Brain microvascular endothelial cell (primary cell): ENCODE results near the gene SPEG.

Source experiments
- DNase-seq: peaks from one replicate; pipeline ENCODE4 v3.0.0-alpha.2; 2020
- H3K27ac ChIP-seq: fragments of 250-450 bp; sonication (Bioruptor Pico); 2 replicates; pipeline ENCODE4 v1.5.1; 2020; ENCODE audit warnings: mild to moderate bottlenecking, moderate library complexity
- H3K27me3 ChIP-seq: fragments of 250-450 bp; sonication (Bioruptor Pico); replicated peaks from 2 replicates; pipeline ENCODE4 v1.5.1; 2020; ENCODE audit warnings: mild to moderate bottlenecking
- H3K36me3 ChIP-seq: fragments of 250-450 bp; sonication (Bioruptor Pico); replicated peaks from 2 replicates; pipeline ENCODE4 v1.5.1; 2020; ENCODE audit warnings: mild to moderate bottlenecking
- H3K4me3 ChIP-seq: 2 replicates; pipeline ENCODE4 v1.5.1; 2011; ENCODE audit warnings: low read depth, mild to moderate bottlenecking, control low read depth, low read length, moderate library complexity
- in situ Hi-C: cut with HindIII; loops from 2 replicates; pipeline ENCODE4 v1.10.0; 2017; ENCODE audit warnings: low sequenced_read_pairs, low pct_ligation_motif_present
- TF ChIP-seq, protein P1 (sequence below): IDR thresholded peaks from 2 replicates; pipeline ENCODE4 v1.5.1; 2011; ENCODE audit warnings: low read depth, mild to moderate bottlenecking, moderate library complexity, low read length, control low read depth, inconsistent platforms; ENCODE audit errors: missing control alignments

SPEG gene

GRCh38 chr2:219485201-219485580 is 50.5 kb downstream of the SPEG start:
- H3K27ac ChIP-seq, result no peak overlapping the region
- H3K4me3 ChIP-seq, result no peak overlapping the region
- no peaks in the 10 kb centered on the region for H3K36me3 ChIP-seq
- peaks cover 47% of the 10 kb centered on the region for H3K27me3 ChIP-seq
- in situ Hi-C loops, result no loop called here
- DNase-seq, result no peak
- TF ChIP-seq, protein P1, sequence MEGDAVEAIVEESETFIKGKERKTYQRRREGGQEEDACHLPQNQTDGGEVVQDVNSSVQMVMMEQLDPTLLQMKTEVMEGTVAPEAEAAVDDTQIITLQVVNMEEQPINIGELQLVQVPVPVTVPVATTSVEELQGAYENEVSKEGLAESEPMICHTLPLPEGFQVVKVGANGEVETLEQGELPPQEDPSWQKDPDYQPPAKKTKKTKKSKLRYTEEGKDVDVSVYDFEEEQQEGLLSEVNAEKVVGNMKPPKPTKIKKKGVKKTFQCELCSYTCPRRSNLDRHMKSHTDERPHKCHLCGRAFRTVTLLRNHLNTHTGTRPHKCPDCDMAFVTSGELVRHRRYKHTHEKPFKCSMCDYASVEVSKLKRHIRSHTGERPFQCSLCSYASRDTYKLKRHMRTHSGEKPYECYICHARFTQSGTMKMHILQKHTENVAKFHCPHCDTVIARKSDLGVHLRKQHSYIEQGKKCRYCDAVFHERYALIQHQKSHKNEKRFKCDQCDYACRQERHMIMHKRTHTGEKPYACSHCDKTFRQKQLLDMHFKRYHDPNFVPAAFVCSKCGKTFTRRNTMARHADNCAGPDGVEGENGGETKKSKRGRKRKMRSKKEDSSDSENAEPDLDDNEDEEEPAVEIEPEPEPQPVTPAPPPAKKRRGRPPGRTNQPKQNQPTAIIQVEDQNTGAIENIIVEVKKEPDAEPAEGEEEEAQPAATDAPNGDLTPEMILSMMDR, result no peak

GRCh38 chr2:219486380-219486959 is 51.8 kb downstream of the SPEG start:
- in situ Hi-C loops, result no loop called here
- DNase-seq, result no peak
- peaks cover 47% of the 10 kb centered on the region for H3K27me3 ChIP-seq
- H3K27ac ChIP-seq, result no peak overlapping the region
- no peaks in the 10 kb centered on the region for H3K36me3 ChIP-seq
- TF ChIP-seq, protein P1, result no peak
- H3K4me3 ChIP-seq, result no peak overlapping the region

DNA sequence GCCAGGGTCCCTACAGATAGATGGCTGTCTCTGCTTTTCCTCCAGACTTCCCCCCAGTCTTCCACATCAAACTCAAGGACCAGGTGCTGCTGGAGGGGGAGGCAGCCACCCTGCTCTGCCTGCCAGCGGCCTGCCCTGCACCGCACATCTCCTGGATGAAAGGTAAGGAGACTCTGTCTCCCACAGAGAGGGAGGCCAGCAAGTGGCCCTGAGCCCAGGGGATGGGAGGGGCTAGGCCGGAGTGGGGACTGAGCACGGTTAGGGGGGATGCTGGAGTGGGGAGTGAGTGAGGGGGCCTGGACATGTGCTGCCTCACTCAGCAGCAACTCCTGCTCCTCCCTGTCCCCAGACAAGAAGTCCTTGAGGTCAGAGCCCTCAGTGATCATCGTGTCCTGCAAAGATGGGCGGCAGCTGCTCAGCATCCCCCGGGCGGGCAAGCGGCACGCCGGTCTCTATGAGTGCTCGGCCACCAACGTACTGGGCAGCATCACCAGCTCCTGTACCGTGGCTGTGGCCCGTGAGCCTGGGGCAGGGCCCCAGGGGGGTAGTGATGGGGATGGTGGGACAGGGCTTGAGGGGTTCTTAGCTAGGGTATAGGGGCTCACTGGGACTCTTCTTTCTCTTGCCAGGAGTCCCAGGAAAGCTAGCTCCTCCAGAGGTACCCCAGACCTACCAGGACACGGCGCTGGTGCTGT is 53.7 kb downstream of the SPEG start:
- DNase-seq, result no peak
- in situ Hi-C loops, result no loop called here
- H3K27me3 ChIP-seq, result peaks cover 50% of the 10 kb centered on the region
- H3K36me3 ChIP-seq, result no peaks in the 10 kb centered on the region
- TF ChIP-seq, protein P1, result no peak
- H3K27ac ChIP-seq, result no peak overlapping the region
- no peak overlapping the region for H3K4me3 ChIP-seq

GRCh38 chr2:219488844-219489194 is 54.2 kb downstream of the SPEG start:
- Histone ChIP-seq H3K4me3 (no peak overlapping the region), H3K27ac (no peak overlapping the region), H3K27me3 (peaks cover 48% of the 10 kb centered on the region), H3K36me3 (no peaks in the 10 kb centered on the region)
- TF ChIP-seq, protein P1, result no peak
- in situ Hi-C loops, result no loop called here
- DNase-seq, result no peak

DNA sequence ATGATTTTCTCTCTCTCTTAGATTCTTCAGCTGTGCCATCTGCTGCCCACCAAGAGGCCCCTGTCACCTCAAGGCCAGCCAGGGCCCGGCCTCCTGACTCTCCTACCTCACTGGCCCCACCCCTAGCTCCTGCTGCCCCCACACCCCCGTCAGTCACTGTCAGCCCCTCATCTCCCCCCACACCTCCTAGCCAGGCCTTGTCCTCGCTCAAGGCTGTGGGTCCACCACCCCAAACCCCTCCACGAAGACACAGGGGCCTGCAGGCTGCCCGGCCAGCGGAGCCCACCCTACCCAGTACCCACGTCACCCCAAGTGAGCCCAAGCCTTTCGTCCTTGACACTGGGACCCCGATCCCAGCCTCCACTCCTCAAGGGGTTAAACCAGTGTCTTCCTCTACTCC is 54.7 kb downstream of the SPEG start:
- H3K27me3 ChIP-seq, result peaks cover 45% of the 10 kb centered on the region
- no peak overlapping the region for H3K27ac ChIP-seq
- in situ Hi-C loops, result no loop called here
- no peak for DNase-seq
- TF ChIP-seq, protein P1, result no peak
- H3K4me3 ChIP-seq, result no peak overlapping the region
- no peaks in the 10 kb centered on the region for H3K36me3 ChIP-seq

- Histone ChIP-seq H3K27ac (no peak overlapping the region), H3K4me3 (no peak overlapping the region), H3K36me3 (no peaks in the 10 kb centered on the region), H3K27me3 (peaks cover 36% of the 10 kb centered on the region)
- in situ Hi-C loops, result no loop called here
- DNase-seq, result no peak
- TF ChIP-seq, protein P1, result peak; percentile 14
Observed at GRCh38 chr2:219490186-219490585, 55.5 kb downstream of the SPEG start.
